Measurements from ENCODE around the gene MUC6.

The MUC6 gene

DNA sequence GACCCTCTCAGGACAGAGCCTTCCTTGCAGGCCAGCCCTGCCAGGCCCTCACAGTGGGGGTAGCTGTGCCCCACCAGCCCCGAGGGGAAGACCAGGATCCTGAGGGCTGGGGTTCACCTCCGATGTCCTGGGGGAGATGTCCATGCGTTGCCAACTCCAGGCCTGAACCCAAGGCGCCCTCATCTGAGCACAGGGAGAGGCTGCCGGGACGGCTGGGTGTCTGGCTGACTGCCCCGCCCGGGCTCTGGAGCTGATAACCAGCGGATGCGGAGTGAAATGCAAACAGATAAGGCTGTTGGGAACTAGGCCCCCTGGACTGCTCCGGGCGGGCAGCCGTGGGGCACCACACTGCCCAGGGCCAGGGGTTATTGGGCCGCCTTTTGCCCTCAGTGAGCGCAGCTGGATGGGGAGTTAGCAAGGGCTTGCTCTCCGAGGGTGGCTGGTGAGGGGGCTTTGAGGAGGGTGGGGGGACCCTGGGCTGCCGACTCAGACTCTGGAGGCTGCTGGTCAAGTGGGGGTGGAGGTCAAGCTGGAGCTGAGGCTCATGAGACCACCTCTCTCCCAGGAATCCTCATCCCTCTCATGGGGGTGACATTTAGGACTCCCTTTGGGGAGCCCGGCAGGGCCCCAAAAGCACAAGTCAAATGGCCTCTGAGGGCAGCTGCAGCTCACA is 5.6 kb upstream of the MUC6 start:
- no peak overlapping the region for H3K4me3 ChIP-seq (ENCODE audit: insufficient read depth, low read depth, low read length, poor library complexity, severe bottlenecking)
- no peaks in the 10 kb centered on the region for H3K27me3 ChIP-seq (replicated peaks; ENCODE audit: control insufficient read depth, insufficient read depth, low read length, poor library complexity, severe bottlenecking)
- DNase-seq = no peak
- no peaks in the 10 kb centered on the region for H3K4me1 ChIP-seq (ENCODE audit: control insufficient read depth, insufficient read depth, low read length, poor library complexity, severe bottlenecking)
- no peaks in the 10 kb centered on the region for H3K9me3 ChIP-seq (ENCODE audit: control insufficient read depth, low read length)
- no peak overlapping the region for H3K27ac ChIP-seq (ENCODE audit: insufficient read depth, low read length, poor library complexity, severe bottlenecking)
- no peaks in the 10 kb centered on the region for H3K36me3 ChIP-seq (ENCODE audit: control insufficient read depth, insufficient read depth, low read length)

DNA sequence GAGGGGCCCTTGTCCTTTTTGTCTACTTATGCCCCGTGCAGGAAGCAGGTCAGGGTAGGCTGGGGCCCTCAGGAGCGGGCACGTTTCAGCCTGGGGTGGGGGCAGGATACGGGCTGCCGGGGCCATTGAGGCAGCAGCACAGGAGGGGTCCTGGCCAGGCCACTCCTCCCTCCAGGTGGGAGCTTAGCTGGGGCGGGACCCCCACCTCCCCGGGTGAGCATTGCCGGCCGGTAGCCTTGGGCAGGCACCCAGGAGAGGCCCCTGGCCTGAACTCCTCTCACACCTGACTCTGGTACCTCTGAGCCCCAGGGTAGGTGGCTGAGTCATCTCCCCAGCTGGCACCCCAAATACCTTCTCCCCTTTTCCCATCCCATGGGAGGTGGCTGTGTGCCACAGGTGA is 5.0 kb upstream of the MUC6 start:
- no peaks in the 10 kb centered on the region for H3K4me1 ChIP-seq (ENCODE audit: control insufficient read depth, insufficient read depth, low read length, poor library complexity, severe bottlenecking)
- H3K36me3 ChIP-seq (ENCODE audit: control insufficient read depth, insufficient read depth, low read length) = no peaks in the 10 kb centered on the region
- H3K4me3 ChIP-seq (ENCODE audit: insufficient read depth, low read depth, low read length, poor library complexity, severe bottlenecking) = no peak overlapping the region
- H3K27ac ChIP-seq (ENCODE audit: insufficient read depth, low read length, poor library complexity, severe bottlenecking) = no peak overlapping the region
- no peak for DNase-seq
- no peaks in the 10 kb centered on the region for H3K9me3 ChIP-seq (ENCODE audit: control insufficient read depth, low read length)
- no peaks in the 10 kb centered on the region for H3K27me3 ChIP-seq (replicated peaks; ENCODE audit: control insufficient read depth, insufficient read depth, low read length, poor library complexity, severe bottlenecking)

DNA sequence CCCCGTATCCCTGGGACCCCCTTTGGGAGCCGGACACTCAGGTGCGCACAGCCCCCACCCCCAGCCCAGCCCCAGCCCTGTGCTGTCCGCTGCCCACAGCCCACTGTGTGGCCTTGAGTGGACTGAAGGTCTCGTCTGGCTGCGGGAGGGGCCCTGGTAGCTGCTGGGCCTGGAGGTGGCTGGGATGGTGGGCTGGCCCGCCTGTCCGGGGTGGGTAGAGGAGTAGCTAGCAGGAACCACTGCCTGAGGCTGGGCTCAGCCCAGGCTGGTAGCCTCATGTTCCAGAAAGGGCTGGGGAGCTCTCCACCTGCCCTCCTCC is 4.6 kb upstream of the MUC6 start:
- H3K36me3 ChIP-seq (ENCODE audit: control insufficient read depth, insufficient read depth, low read length) = no peaks in the 10 kb centered on the region
- H3K27me3 ChIP-seq (replicated peaks; ENCODE audit: control insufficient read depth, insufficient read depth, low read length, poor library complexity, severe bottlenecking) = no peaks in the 10 kb centered on the region
- H3K27ac ChIP-seq (ENCODE audit: insufficient read depth, low read length, poor library complexity, severe bottlenecking) = no peak overlapping the region
- no peaks in the 10 kb centered on the region for H3K4me1 ChIP-seq (ENCODE audit: control insufficient read depth, insufficient read depth, low read length, poor library complexity, severe bottlenecking)
- no peak overlapping the region for H3K4me3 ChIP-seq (ENCODE audit: insufficient read depth, low read depth, low read length, poor library complexity, severe bottlenecking)
- DNase-seq = no peak
- no peaks in the 10 kb centered on the region for H3K9me3 ChIP-seq (ENCODE audit: control insufficient read depth, low read length)

DNA sequence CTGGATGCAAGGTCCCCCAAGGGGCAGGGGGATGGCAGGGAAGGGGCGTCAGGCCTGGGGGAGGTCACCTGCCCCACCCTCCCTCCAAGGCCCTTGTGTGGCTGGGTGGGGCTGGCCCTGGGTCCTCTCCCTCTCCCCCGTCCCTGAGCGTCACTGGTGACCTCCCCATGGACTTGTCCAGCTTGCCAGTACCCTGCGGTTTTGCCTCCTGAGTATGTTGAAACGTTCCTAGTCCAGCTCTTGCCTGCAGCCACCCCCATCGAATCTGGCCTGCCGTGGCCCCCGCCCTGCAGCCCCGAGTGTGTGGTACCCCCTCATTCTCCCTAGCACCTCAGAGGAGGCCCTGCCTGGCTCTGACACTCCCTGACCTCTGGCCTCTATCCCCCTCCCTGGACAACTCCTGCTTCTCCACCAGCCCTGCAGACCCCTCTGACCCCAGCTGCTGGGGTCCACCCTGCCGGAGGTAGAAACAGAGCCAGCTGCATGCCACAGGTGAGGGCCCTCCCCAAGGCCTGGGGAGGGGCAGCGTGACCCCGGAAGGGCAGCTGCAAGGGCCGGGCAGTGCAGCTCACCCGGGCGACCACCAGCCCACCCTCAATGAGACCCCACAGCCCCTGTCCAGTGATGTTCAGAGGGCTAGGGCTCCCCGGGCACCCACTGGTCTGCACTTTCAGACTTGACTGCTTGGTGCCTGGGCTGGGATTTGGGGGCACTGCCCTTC is 4.1 kb upstream of the MUC6 start:
- DNase-seq = no peak

DNA sequence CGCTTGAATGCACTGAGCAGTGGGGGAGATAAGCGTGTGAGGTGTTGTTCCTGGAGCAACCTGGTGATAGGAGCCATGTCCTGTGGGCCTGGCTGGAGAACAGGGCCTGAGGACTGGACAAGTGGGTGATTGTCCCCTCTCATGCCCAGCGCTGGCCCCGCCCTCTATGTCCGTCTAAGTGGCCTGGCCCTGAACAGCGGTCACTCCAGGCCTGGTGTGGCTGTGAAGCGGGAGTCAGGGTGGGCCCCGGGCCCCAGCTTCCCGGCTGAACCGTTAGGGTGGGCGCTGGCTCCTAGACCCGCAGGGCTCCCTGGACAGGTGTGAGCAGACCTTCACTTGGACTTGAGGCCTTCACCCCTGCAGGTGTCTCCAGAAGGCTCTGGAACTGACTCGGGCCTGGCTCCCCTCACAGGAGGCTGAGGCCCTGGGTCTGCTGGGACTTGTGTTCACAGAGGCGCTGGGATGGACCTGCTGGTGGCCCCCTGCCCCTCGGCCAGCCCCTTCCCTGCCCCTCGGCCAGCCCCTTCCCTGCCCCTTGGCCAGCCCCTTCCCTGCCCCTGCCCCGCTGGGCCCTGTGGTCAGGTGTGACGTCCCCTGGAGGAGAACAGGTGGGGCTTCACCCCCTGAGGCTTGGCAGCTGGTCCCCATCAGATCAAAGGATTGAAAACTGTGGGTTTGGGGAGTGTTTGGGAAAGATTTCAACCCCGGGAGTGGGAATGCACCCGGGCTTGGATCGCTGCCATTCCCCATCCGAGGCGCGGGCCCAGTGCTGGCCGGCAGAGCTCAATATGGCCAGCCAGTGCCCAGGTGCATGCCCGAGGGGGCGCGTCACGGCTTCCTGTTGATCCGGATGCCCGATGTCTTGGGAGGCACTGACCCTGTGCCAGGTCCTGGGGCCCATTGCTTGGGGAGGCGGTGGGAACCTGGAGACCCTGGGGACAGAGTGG is 3.2 kb upstream of the MUC6 start:
- no peaks in the 10 kb centered on the region for H3K9me3 ChIP-seq (ENCODE audit: control insufficient read depth, low read length)
- H3K27ac ChIP-seq (ENCODE audit: insufficient read depth, low read length, poor library complexity, severe bottlenecking) = no peak overlapping the region
- no peak for DNase-seq
- H3K27me3 ChIP-seq (replicated peaks; ENCODE audit: control insufficient read depth, insufficient read depth, low read length, poor library complexity, severe bottlenecking) = no peaks in the 10 kb centered on the region
- no peaks in the 10 kb centered on the region for H3K4me1 ChIP-seq (ENCODE audit: control insufficient read depth, insufficient read depth, low read length, poor library complexity, severe bottlenecking)
- no peak overlapping the region for H3K4me3 ChIP-seq (ENCODE audit: insufficient read depth, low read depth, low read length, poor library complexity, severe bottlenecking)
- no peaks in the 10 kb centered on the region for H3K36me3 ChIP-seq (ENCODE audit: control insufficient read depth, insufficient read depth, low read length)

More for the DNA sequence above, 4.1 kb upstream of the MUC6 start:
- H3K4me3 ChIP-seq (ENCODE audit: insufficient read depth, low read depth, low read length, poor library complexity, severe bottlenecking) = no peak overlapping the region
- H3K36me3 ChIP-seq (ENCODE audit: control insufficient read depth, insufficient read depth, low read length) = no peaks in the 10 kb centered on the region
- H3K9me3 ChIP-seq (ENCODE audit: control insufficient read depth, low read length) = no peaks in the 10 kb centered on the region
- H3K4me1 ChIP-seq (ENCODE audit: control insufficient read depth, insufficient read depth, low read length, poor library complexity, severe bottlenecking) = no peaks in the 10 kb centered on the region
- H3K27ac ChIP-seq (ENCODE audit: insufficient read depth, low read length, poor library complexity, severe bottlenecking) = no peak overlapping the region
- H3K27me3 ChIP-seq (replicated peaks; ENCODE audit: control insufficient read depth, insufficient read depth, low read length, poor library complexity, severe bottlenecking) = no peaks in the 10 kb centered on the region

DNA sequence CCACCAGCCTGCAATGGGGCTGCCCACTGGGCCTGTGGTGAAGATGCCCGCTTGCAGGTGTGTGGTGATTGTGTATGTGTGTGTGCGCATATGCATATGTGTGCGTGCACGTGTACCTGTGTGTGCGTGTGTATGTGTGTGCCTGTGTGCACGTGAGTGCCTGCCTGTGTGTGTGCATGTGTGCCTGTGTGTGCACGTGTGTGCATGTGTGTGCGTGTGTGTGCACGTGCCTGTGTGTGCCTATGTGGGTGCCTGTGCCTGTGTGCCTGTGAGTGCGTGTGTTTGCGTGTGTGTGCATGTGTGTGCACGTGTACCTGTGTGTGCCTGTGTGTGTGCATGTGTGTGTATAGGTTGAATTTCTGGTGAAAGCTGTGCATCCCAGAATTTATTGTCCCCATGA is 2.4 kb upstream of the MUC6 start:
- DNase-seq = no peak
- no peak overlapping the region for H3K4me3 ChIP-seq (ENCODE audit: insufficient read depth, low read depth, low read length, poor library complexity, severe bottlenecking)
- no peak overlapping the region for H3K27ac ChIP-seq (ENCODE audit: insufficient read depth, low read length, poor library complexity, severe bottlenecking)
- no peaks in the 10 kb centered on the region for H3K36me3 ChIP-seq (ENCODE audit: control insufficient read depth, insufficient read depth, low read length)
- H3K27me3 ChIP-seq (replicated peaks; ENCODE audit: control insufficient read depth, insufficient read depth, low read length, poor library complexity, severe bottlenecking) = no peaks in the 10 kb centered on the region
- no peaks in the 10 kb centered on the region for H3K9me3 ChIP-seq (ENCODE audit: control insufficient read depth, low read length)
- no peaks in the 10 kb centered on the region for H3K4me1 ChIP-seq (ENCODE audit: control insufficient read depth, insufficient read depth, low read length, poor library complexity, severe bottlenecking)

DNA sequence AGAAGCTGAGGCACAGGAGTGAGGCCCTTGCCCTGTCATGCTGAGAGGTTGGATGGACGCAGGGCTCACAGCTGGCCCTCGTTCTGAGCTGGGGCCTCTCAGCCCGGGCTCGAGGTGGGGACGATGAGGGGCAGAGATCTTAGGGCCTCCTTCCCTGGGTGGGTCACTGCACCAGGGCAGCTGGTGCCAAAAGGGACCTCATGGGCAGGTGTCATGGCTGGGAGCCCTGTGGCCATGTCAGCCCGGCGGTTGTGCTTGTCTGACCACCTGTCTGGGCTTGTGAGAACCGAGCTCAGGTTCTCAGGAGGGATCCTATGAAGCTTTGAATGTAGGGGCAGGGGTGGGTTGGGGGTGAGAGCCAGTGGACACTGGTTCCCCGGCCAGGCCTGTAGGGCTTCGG is 1.8 kb upstream of the MUC6 start:
- no peak overlapping the region for H3K4me3 ChIP-seq (ENCODE audit: insufficient read depth, low read depth, low read length, poor library complexity, severe bottlenecking)
- no peaks in the 10 kb centered on the region for H3K4me1 ChIP-seq (ENCODE audit: control insufficient read depth, insufficient read depth, low read length, poor library complexity, severe bottlenecking)
- H3K9me3 ChIP-seq (ENCODE audit: control insufficient read depth, low read length) = no peaks in the 10 kb centered on the region
- no peaks in the 10 kb centered on the region for H3K27me3 ChIP-seq (replicated peaks; ENCODE audit: control insufficient read depth, insufficient read depth, low read length, poor library complexity, severe bottlenecking)
- no peak overlapping the region for H3K27ac ChIP-seq (ENCODE audit: insufficient read depth, low read length, poor library complexity, severe bottlenecking)
- no peaks in the 10 kb centered on the region for H3K36me3 ChIP-seq (ENCODE audit: control insufficient read depth, insufficient read depth, low read length)
- no peak for DNase-seq

DNA sequence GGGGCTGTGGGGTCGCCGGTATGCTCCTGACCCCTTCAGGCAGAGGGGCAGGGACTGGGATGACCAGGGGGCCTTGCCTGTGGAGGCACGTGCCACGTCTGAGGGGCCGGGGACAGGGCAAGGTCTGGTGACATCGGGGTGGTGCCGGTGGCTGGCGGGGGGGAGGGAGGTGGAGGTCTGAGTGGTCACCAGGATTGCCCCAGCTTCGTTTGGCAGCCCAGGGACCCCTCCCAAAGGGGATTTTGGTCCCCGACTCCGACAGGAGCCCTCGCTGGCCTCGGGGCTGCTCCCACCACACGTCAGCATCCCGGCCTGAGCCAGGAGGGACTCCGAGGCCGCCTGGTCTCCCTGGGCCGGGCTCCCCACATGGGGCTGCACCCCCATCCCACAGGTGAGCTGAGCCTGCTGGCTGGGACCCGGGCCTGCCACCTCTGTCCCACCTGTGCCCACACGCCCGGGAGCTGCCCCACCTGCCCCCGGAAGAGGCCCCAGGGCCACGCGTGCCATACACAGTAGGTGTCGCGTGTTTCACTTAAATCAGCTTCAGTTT is 1.1 kb upstream of the MUC6 start:
- Histone ChIP-seq H3K36me3 (ENCODE audit: control insufficient read depth, insufficient read depth, low read length) (no peaks in the 10 kb centered on the region), H3K4me3 (ENCODE audit: insufficient read depth, low read depth, low read length, poor library complexity, severe bottlenecking) (no peak overlapping the region), H3K9me3 (ENCODE audit: control insufficient read depth, low read length) (no peaks in the 10 kb centered on the region), H3K4me1 (ENCODE audit: control insufficient read depth, insufficient read depth, low read length, poor library complexity, severe bottlenecking) (no peaks in the 10 kb centered on the region), H3K27me3 (replicated peaks; ENCODE audit: control insufficient read depth, insufficient read depth, low read length, poor library complexity, severe bottlenecking) (no peaks in the 10 kb centered on the region), H3K27ac (ENCODE audit: insufficient read depth, low read length, poor library complexity, severe bottlenecking) (no peak overlapping the region)
- DNase-seq = no peak

DNA sequence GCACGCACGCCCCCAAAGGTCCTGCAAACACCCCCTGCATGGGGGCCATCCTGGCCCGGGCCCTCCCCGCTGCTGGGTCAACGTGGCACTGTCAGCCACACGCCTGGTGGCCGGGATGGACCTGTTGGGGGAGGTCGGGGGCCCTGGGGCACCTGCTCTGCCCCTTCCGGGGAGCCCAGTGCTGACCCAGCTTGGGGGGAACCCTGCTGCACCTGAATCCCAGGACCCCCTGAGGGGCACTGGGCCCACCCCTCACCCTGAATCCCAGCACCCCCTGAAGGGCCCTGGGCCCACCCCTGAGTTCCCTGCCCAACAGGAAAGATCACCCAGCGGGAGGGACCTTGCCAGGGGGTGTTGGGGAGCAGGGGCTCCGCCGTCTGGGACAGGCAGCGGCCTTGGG is 413 bp upstream of the MUC6 start:
- H3K27me3 ChIP-seq (replicated peaks; ENCODE audit: control insufficient read depth, insufficient read depth, low read length, poor library complexity, severe bottlenecking) = no peaks in the 10 kb centered on the region
- no peak for DNase-seq

More for the DNA sequence above, 413 bp upstream of the MUC6 start:
- no peak overlapping the region for H3K27ac ChIP-seq (ENCODE audit: insufficient read depth, low read length, poor library complexity, severe bottlenecking)
- H3K4me1 ChIP-seq (ENCODE audit: control insufficient read depth, insufficient read depth, low read length, poor library complexity, severe bottlenecking) = no peaks in the 10 kb centered on the region
- no peaks in the 10 kb centered on the region for H3K36me3 ChIP-seq (ENCODE audit: control insufficient read depth, insufficient read depth, low read length)
- no peaks in the 10 kb centered on the region for H3K9me3 ChIP-seq (ENCODE audit: control insufficient read depth, low read length)
- no peak overlapping the region for H3K4me3 ChIP-seq (ENCODE audit: insufficient read depth, low read depth, low read length, poor library complexity, severe bottlenecking)

Measured in effector memory CD4-positive, alpha-beta T cell (primary cell).